HG03025 (cell line): ENCODE measurements around the gene PFKM.

Experiments used
- ATAC-seq: cut with Tn5 transposase; IDR thresholded peaks from one replicate; pipeline ENCODE4 v1.9.1; 2021; ENCODE audit warnings: mild to moderate bottlenecking, moderate library complexity; ENCODE audit not compliant: unreplicated experiment, low FRiP score

The PFKM gene

DNA sequence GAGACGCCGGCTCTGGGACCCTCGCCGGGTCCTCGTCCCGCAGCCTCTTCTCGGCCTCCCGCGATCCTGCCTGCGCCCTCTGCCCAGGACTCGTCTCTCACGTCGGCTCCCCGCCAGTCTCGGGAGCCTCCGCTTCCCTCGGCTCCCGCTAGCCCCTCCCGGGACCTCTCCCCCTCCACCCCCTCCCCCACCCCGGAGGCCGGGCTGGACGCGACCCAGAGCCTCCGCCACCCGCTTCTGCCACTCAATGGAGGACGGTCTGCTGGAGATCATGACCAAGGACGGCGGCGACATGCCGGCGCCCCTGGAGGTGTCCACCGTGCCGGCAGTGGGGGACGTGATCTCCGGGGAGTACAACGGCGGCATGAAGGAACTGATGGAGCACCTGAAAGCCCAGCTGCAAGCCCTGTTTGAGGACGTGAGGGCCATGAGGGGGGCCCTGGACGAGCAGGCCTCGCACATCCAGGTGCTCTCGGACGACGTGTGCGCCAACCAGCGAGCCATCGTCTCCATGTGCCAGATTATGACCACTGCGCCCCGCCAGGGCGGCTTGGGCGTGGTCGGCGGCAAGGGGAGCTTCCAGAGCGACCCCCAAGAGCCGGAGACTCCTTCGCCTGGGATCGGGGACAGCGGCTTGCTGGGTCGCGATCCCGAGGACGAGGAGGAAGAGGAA lies 64.8 kb downstream of the PFKM start:
- ATAC-seq = no peak

DNA sequence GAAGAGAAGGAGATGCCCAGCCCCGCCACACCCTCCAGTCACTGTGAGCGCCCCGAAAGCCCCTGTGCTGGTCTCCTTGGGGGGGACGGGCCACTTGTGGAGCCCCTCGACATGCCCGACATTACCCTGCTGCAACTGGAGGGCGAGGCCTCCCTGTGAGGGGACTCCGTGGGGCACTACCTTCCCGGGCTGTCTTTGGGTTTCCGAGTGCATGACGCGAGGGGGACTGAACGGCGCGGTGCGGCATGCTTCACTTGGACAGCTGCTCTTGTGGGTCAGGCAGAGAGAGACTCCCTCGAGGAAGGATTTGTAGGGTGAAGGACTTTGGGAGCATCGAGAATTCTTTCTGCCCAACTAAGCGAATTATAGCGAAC lies 65.4 kb downstream of the PFKM start:
- no peak for ATAC-seq

DNA sequence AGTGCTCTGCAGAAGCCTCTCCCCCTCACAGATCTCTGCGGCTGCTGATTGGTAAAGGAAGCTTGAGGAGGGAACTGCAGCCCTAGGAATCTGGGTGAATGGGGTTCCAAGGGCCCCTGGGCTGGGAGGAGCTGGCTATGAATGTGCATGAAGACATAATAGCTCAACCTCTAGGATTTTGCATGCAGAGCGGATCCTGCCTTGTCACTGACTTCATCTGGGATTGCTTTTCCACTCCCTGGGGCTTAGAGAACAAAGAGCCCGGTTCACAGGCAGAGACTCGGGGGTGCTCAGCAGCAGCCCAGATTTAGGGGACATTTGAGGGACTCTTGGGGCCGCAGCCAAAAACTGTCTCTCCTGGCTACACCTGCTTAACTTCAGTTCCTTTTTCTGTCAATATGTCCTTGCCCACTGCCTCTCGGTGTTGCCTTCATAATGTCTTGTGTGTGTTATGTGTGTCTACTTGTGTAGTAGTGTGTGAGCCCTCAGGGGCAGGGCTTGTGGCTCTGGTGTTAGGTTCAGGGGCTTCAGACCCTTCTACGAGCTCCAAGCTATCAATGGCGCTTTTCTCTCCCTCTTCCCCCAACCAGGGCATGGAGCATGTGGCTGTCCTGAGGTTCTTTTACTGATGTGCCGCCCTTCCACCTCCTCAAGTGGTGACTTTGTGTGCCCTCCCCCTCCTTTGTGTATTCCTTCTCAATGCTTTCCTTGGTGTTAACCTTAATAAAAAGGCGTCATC lies 66.2 kb downstream of the PFKM start:
- ATAC-seq = no peak

DNA sequence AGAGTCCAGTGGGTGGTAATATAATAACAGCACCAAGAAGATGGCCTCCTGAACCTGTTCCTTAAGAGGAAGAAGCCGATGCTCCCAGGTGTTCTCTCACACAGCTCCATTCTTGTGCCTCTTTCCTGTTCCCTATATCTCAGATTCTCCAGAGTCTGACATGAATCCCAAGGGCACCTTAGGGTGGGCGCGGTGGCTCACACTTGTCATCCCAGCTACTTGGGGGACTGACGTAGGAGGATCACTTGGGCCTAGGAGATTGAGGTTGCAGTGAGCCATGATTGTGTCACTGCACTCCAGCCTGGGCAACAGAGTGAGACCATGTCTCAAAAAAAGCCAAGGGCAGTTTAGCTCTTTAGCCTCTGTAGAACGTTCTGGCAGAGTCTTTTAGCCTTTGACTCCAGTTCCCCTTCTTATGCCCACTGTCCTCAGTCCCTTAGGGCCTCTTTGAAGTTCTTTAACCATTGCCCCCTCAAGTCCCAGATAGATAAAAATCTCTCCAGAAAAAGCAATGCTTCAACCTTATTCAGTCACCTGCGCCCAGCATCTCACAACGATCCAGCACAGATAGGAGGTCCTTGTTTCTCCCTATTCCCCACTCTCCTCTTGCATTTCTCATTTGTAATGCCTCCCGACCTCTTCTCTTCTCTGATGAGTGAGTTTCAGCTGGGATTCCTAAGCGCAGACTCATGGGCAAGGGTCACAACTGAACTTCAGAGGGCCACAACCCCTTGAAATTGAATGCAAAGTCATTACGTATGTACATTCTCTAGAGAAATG lies 68.9 kb downstream of the PFKM start:
- no peak for ATAC-seq

DNA sequence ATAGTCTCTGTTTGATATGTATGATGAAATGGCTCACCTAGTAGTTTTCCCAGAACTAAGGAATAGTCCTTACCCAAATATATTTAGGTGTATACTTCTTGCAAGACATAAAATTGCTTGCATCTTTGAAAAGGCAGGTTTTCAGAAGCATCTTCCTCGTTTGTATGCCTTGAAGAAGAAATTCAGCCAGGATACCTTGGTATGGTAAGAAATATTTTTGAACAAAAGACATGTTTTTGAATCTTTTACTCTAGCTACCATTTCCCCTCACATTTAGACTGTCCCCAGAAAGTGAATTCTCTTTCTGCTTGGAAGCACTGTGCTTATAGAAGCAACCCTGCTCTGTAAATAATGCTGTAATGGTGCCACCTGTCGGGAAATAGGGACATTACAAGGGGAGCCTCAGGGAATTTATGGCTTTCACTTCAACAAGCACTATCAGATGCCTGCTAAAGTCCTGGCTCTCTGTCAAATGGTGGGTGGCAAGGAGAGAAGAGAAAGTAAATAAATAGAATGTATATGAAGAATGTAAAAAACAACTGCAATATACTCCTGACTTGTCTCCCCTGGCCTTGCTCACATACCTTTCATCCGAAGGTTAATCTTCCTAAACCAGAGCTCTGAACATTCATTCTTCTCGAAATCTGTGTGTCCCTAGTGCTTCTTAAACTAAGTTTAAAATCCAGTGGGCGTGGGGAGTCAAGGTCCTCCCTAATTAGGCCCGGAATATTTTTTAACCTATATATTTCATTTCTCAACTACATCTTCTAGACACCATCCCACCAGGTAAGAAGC lies 70.4 kb downstream of the PFKM start:
- no peak for ATAC-seq

DNA sequence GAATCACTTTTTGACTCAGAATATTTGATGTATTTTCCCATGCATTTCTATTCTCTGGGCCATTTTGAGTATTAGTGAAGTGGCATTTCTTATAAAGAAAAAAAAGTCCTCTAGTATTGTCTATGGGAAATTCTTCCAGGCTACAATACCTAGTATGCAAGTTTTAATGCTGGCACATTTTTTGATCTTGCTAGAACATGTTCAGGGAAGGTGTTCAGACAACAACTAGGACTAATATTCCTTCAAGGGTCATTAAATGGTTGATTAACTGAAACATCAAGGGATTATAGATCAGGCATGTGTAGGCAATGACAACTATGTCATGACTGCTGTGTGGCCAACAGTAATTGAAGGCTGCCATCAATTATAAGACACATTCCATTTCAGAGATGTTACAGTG lies 71.9 kb downstream of the PFKM start:
- no peak for ATAC-seq

DNA sequence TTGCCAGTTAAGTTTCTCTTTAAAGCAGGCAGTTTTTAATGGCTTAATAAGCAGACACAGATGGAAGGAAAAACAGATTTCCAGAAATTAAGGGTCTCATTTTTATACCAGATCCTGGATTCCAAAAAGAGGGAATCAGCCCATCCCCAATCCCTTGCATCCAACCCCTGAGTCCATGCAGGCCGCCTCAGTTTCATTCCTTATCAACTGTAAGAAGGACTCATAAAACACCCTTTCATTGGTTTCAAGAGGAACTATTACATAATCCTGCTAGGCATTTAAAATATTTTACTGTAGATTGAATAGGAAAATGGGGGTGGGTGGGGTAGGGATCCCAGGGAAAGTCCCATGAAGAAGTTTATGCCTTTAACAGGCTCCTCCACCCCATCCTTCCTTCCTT lies 73.7 kb downstream of the PFKM start:
- ATAC-seq = no peak

DNA sequence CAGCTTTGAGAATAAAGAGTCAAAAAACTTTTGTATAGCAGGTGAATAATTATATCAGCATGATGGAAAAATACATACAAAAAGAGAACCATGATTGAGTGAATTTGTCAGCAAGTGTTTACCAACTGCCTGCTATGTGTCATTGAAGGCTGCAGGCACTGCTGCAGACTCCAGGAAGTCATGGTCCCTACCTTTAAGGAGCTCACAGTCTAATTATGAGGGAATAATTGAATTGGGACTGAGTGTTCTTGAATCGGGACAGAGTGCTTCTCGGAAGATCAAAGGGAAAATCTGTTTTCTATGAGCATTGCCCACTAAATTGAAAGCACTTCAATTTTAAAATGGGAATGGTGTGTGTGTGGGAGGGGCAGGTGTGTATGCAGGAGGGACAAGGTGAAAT lies 74.5 kb downstream of the PFKM start:
- ATAC-seq = no peak

DNA sequence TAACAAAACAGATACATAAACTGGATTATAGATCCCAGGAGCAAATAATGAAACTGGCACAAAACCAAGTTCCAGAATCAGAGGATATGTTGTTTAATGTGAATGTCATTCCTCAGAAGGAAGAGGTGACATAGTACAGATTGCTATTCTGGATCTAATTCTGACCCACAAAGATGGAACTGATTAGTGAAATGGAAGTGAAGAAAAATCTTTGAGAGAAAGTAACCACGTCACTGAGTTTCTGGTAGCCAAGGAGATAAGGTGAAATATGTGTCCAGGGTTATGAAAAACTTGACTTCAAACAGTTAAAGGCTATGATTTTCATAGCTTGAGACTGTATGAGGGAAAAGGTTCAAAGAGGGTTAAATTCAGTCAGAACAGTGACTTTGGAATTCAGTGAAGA lies 75.6 kb downstream of the PFKM start:
- no peak for ATAC-seq
